Activated gamma-delta T cell (primary cell): ENCODE measurements around the gene NOP14.
"Not testable (repeated sequence)": the region's sequence is repeated elsewhere in the genome, so short reads cannot be mapped to it uniquely, and the experiment has no call there.

Source experiments
- DNase-seq: peaks from one replicate; lab custom pipeline; 2025; lab: John Stamatoyannopoulos, UW

The NOP14 gene

GRCh38 chr4:2961811-2962441, 1.3 kb downstream of the NOP14 start:
- DNase-seq: no peak

- no peak for DNase-seq
These were observed 1.8 kb downstream of the NOP14 start for GRCh38 chr4:2961421-2961810.

GRCh38 chr4:2960450-2960849, 2.8 kb downstream of the NOP14 start:
- not testable (repeated sequence) for DNase-seq

GRCh38 chr4:2958446-2958845, 4.8 kb downstream of the NOP14 start:
- no peak for DNase-seq

GRCh38 chr4:2955186-2956044, 7.8 kb downstream of the NOP14 start:
- not testable (repeated sequence) for DNase-seq

- peak; percentile 15 for DNase-seq
These were observed 8.6 kb downstream of the NOP14 start for GRCh38 chr4:2954358-2955185.

GRCh38 chr4:2953496-2953895, 9.7 kb downstream of the NOP14 start:
- DNase-seq: no peak

GRCh38 chr4:2950221-2950989, 12.8 kb downstream of the NOP14 start:
- DNase-seq: no peak

- no peak for DNase-seq
These were observed 13.5 kb downstream of the NOP14 start for GRCh38 chr4:2949782-2950125.

GRCh38 chr4:2948895-2949781, 14.1 kb downstream of the NOP14 start:
- no peak for DNase-seq

GRCh38 chr4:2947926-2948325, 15.3 kb downstream of the NOP14 start:
- no peak for DNase-seq

- no peak for DNase-seq
These were observed 16.2 kb downstream of the NOP14 start for GRCh38 chr4:2946812-2947600.

- DNase-seq: not testable (repeated sequence)
These were observed 17.3 kb downstream of the NOP14 start for GRCh38 chr4:2945619-2946604.

GRCh38 chr4:2944586-2945526, 18.4 kb downstream of the NOP14 start:
- DNase-seq: no peak

- no peak for DNase-seq
These were observed 19.1 kb downstream of the NOP14 start for GRCh38 chr4:2944091-2944482.

- no peak for DNase-seq
These were observed 19.7 kb downstream of the NOP14 start for GRCh38 chr4:2943364-2944090.
